Hematopoietic multipotent progenitor cell treated with erythropoietin and hydrocortisone succinate and interleukin-3 and kit ligand, for 15 days (in vitro differentiated cells): ENCODE measurements around the gene RRP8.
A peak's percentile ranks its signal among the peaks of the same experiment; 100 is the strongest.

ENCODE experiments used
- DNase-seq: peaks from one replicate; pipeline ENCODE4 v3.0.0-alpha.2; 2015; ENCODE audit warnings: low spot score

Gene RRP8

DNA sequence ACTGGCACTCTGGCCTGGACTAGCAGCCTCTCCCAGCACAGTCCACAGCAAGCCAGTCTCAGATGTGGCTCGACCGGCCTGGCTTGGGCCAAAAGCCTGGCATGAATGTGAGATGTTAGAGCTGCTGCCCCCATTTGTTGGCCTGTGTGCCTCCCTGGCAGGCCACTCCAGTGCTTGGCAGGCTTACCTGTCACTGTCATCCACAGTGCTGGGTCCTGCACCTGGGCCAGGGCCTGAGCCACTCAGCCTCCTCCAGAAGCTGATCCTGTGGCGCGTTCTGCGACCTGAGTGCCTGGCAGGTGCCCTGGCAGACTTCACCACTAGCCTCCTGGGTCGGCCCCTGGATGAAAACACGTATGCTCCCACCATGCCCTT is 36.1 kb downstream of the RRP8 start:
- no peak for DNase-seq

DNA sequence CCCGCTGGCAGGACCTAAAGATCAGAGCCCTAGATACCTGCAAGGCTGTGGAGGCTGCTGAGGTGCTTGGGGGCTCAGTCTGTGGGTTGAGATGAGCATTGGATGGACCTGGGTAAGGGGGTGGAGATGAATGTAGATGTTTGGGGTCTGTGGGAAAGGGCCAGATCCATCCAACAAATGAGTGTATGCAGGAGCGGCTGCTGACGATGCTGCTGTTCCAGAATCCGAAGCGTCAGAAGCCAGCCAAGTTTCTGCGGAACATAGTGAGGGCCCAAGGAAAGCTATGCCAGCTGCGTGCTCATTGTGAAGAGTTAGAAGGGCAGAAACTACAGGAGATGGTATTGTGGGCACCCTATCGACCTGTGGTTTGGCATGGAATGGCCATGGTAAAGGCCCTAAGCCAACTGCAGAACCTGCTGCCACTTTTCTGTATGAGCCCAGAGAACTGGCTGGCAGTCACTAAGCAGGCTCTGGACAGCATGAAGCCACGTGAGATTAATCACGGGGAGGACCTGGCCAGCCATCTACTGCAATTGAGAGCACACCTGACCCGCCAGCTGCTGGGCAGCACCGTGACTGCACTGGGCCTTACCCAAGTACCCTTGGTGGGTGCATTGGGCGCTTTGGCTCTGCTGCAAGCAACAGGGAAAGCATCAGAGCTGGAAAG is 36.6 kb downstream of the RRP8 start:
- DNase-seq = no peak

DNA sequence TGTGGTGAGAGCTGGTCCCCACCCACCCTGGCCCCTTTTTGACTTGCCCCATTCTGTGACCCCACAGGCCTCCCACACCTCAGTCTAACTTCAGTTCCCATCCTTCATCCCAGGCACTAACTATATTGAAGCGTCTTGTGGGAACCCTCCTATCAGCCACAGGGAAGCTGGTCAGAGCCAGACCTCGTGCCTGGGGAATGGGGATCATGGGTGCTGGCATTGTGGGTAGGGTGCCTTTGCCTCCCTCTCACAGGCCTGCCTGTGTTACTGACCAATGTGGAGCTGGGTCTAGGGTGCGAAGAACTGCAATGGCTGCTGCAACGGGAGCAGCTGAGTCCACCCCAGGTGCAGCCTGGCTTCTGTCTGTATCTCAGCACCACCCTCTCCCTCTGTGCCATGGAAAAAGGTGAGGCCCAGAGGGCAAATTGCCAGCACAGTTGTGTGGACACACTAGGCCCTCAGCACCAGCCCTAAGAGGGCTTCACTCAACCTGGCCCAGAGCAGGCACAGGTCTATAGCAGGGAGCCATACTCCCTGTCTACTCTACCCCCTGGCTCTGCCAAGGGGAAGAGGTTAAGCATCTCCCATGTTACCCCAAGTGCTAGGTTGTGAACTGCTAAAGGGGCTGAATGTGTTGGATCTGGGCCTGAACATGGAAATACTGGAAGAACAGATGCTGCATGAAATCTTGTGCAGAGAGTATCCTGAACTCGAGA is 37.3 kb downstream of the RRP8 start:
- DNase-seq = no peak

DNA sequence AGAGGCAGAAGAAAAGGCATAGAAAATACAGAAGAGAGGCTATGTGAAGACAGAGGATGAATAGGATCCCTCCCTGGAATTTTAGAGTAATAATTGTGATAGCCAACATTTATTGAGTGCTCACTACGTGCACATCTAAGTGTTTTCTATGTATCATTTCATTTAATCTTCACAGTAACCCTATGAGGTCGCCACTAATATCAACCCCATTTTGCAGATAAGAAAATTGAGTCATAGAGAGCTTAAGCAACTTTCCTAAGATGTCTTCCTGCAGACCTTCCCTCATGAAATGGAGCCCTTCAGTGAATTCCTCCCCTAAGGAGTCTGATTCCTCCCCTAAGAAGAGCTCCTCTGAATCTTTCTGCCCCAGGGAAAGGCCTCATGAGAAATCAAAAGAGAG is 38.1 kb downstream of the RRP8 start:
- no peak for DNase-seq

DNA sequence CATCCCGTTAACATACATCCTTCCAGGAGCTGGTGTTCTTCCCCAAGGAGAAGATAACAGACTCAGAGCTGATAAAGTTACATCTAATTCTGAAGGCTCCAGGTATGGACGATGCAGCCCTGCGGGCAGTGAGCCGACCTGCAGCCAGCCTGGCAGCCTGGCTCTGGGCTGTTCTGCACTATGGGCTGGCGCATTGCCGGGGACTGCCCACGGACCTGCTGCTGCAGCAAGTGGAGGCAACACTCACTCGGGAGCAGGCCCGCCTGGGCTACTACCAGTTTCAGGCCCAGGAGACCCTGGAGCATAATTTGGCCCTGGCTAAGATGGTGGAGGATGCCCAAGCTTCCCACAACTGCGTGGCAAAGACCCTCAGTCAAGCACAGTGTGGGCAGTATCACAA is 39.7 kb downstream of the RRP8 start:
- no peak for DNase-seq

DNA sequence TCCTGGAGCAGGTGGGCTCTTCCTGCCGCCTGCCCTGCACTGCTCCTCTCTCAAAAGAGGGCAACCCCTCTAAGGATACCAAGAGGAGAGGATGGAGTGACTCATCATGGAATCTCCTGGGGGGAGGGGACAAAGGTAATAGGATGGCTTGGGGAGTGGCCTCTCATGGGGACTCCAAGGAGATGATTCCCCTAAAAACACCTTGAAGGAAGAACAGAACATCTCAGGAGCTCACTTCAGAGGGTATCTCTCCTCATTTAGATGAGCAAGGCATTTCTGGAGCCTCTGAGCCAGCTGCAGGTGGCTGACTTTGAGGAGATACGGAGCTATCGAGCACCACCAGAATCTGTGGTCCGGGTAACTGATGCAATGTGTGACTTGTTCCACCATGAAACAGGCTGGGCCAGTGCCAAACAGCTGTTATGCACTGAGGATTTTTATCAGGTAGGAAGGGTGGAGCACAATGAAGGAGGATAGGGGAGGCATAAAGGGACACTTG is 40.2 kb downstream of the RRP8 start:
- peak; percentile 82 for DNase-seq

DNA sequence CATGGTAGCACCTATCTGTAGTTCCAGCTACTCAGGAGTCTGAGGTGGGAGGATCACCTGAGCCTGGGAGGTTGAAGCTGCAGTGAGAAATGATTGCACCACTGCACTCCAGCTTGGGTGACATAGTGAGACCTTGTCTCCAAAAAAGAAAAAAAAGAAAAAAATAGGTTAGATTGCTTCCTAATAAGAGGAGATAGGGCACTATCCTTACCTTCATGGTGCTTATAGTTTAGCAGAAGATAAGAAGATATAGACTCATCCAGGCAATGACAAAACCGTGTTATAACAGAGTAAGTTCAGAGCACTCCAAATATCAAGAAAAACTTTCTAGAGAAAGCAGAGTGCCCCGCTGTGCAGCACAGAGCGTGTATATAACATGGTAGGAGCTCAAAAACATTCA is 42.1 kb downstream of the RRP8 start:
- DNase-seq = no peak

DNA sequence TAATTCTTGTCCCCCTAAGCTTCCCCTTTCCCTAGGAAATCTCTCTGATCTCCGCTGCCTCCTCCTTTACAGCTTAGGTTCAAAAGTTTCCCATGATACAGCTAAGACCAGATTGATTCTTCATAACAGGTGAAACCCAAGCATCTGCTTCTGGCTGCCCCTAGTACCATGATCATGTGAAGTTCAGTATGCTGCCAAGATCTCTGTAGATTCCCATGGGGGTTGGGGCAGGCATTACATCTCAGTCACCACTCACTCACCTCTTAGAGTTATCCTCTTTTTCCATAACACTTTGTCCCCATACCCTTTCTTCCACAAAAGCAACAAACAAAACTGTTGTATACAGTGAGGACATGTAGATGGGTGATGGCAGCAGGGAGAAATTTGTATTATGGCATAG is 44.0 kb downstream of the RRP8 start:
- DNase-seq = no peak

DNA sequence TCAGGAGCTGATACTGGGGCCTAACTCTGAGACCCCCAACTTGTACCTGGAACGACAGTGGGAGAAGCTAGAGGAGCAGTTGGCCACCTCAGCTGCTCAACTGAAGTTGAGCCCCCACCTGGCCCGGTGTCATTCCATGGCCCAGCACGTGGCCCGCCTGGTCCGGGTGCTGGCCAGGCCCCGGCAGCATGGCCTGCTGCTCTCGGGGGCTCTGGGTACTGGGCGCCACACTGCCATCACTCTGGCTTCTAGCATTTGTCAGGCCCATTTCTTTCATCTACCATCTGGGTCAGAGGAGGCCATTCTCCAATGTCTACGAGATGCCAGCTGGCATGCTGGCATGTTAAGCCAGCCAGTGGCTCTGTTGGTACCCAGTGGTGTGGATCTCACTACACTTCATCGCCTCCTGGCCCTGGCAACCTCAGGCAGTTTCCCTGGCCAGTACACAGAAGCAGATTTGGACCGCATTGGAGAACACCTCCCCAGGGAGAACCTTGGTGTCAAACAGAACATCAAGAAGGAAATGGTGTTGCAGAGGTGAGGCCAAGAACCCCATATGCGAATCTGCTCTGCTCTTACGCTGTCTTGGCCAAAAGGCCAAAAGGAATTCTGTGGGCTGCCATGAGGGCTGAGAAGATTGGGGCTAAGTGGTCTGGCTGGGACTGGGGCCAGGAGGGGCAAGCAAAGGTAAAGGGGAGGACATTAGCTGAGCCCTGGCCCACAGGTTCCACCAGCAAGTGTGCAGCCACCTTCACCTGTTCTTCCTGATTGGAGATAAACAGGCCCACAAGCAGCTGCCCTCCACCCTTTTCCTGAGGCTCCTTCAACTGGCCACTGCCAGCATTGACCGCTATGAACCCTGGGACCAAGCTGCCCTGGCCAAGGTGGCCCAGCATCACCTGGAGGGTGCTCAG is 45.4 kb downstream of the RRP8 start:
- DNase-seq = no peak

DNA sequence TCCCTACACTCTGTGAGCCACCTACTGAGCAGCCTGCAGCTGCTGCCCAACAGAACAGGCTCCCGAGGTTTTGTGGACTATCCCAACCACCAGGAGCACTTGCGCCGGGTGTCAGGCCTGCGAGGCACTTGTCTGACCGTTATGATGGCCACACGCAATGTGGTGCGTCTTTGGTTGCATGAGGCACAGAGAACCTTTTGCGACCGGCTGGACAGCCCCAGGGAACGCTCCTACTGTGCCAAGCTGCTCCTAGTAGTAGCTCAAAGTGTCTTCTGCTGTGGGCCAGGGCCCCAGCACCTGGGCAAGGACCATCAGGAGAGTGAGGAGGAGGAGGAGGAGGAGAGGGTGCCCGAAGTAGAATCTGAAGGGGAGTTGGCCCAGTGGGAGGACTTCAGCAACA is 46.4 kb downstream of the RRP8 start:
- DNase-seq = no peak

DNA sequence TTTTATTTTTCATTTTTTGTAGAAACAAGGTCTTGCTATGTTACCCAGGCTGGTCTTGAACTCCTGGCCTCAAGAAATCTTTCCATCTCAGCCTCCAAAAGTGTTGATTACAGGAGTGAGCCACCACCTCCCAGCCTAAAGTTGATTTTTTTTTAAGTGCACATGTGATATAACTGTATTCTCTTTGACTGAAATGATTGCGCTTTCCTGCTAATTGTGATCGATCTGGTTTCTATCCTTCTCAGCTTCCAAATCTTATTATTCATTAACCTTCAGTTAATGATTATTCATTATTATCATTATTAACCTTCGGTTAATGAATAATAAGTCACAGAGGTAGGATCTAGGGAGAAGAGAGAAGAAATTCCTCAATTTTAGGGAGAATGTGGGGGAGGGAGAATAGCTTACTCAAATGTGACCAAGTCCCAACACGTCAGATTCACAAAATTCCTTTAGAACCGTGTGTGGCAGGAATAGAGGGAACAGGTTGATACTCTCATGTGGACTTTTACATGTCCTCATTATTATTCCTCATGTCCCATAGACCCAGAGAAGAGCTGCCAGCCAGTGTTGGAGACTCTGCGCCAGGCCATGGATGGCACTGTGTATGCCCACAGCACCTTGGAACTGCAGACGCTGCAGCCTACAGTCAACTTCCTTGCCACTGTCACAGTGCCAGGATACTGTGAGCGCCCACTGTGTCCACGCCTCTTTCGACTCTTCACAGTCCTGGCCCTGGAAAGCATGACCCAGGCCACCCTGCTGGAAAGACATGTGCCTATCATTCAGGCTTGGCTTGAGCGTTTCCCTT is 47.1 kb downstream of the RRP8 start:
- DNase-seq = peak; percentile 30

DNA sequence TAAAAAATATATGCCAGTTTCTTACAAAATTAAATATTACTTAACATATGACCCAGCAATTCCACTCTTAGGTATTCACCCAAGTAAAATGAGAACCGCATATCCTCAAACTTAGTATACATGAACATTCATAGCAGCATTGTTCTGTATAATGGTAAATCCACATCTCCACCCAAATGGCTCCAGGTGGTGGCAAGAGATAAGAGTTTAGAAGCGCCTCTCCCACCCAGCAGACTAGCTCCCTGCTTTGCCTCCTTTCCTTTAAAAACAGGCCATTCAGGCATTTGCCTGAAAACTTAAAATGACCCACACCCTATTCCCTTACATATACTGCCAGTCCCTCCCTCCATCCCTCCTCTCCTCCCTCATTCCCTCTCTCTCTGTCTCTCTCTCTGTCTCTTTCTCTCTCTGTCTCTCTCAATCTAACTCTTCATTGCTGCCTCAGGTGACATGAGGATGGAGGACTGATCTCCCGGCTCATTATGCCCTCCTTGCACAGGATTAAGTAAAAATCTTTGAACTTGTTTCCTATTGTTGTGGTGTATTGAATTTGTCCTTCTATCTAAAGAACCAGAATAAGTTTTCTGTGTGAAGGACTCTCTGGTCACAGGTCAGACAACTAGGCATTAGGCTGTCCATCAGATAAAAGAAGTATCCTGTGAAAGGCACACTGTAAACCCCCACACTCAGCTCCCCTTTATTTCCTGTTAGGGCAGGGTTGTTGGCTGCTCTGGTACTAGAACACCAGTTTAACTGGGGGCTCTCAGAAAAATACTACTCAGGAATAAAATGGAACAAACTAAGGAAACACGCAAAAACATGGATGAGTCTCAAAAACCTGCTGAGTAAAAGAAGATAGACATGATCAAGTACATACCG is 48.3 kb downstream of the RRP8 start:
- DNase-seq = peak; percentile 88

DNA sequence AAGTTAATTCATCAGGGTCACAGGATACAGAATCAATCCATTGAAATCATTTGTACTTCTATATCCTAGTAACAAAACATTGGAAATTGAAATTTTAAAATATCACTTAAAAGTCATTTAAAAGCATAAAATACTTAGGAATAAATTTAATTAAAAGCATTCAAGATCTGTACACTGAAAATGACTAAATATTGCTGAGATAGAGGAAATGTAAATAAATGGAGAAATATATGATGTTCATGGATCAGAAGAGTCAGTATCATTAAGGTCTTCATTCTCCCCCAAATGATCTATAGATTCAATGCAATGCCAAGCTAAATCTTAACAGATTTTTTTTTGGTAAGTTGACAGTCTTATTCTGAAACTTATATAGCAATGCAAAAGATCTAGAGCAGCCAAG is 49.8 kb downstream of the RRP8 start:
- no peak for DNase-seq

DNA sequence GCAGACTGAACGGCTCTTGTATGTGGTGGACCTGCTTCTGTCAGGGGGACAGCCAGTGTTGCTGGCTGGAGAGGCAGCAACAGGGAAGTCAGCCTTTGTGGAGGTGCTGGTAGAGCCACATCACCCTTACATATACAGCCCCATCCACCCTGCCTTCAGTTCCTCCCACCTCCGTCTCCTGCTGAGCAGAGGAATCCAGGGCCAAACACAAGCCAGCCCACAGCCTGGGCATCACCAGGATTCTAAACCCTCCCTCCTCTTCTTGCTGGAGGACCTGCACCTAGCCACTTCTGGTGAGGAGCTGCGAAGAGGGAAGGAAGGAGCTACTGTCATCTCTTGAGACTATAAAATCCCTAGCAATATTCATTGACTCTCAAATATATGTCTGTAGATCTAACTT is 54.8 kb downstream of the RRP8 start:
- no peak for DNase-seq

DNA sequence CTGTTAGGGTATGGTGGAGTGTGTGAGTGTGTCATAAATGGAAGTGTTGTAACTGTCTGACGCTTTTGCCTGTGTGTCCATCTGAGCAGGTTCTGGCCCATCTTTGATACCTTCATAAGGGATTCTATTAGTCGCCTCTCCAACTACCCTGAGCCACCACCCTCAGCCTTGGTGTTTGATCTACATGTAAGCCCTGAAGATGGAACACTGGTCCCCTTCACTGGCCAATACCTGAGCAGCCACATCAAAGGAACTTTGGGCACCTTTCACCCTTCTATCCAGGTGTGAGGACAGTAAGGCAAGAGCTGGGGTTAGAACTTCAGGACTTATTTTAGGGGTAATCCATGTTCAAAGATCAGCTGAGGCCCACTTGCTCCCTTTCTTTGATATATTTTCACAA is 55.3 kb downstream of the RRP8 start:
- no peak for DNase-seq

DNA sequence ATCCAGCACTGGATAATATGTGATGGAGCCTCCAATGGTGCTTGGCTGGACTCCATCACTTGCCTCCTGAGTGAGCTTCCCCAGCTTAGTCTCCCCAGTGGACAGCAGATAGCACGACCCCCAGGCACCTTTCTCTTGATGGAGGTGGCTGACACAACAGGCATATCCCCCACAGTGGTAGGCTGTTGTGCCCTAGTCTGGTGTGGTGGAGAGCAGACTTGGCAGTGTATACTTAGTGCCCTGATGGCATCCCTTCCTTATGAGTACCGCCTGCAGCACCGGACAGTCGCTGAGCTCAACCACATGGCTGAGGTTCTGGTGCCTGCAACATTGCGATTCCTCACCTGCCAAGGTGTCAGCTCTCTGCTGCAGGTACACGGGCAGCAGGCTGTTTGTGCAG is 56.2 kb downstream of the RRP8 start:
- no peak for DNase-seq

DNA sequence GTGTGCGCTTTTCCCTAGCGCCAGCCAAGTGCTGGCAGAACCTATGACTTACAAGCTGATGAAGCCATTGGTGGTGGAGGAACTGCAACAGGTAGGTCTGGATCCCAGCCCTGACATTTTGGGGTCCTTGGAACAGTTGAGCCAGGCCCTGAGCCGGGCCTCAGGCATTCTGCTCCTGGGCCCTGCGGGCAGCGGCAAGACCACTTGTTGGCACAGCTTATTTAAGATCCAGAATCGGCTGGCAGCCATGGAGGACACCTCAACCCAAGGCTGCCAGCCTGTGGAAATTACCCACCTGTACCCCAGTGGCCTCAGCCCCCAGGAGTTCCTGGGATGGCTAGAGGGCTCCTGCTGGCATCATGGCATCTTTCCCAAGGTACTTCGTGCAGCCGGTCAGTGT is 56.7 kb downstream of the RRP8 start:
- no peak for DNase-seq

DNA sequence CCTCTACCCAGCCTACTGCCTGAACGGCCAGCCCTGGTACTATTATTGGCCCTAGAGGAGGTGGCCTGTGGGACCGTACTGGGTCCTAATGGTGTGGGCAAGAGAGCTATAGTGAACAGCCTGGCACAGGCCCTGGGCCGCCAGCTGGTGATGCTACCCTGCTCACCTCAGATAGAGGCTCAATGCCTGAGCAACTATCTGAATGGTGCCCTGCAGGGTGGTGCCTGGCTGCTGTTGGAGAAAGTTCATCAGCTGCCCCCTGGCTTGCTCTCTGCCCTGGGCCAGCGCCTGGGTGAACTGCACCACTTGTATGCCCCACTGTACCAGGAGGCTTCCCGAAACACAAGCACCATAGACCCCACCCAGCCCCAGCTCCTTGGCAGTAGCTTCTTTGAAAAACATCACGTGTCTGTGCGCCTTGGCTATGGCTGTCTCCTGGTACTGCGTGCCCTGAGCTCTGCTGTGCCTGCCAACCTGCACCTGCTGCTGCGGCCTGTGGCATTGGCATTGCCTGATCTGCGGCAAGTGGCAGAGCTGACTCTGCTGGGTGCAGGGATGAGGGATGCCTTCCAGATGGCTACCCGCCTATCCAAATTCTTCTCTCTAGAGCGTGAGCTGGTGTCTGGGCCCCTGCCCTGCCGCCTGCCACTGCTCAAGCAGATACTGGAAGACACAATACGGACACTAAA is 57.4 kb downstream of the RRP8 start:
- DNase-seq = no peak
